ENCODE measurements around the gene KSR1.
"Not testable (repeated sequence)": the region's sequence is repeated elsewhere in the genome, so short reads cannot be mapped to it uniquely, and the experiment has no call there.

Gene KSR1

GRCh38 chr17:27423651-27424050 lies 32.6 kb upstream of the KSR1 start:
- Histone ChIP-seq H2BK120ac (ENCODE audit: low read depth, low read length) (no peak overlapping the region), H3K9ac (ENCODE audit: low read depth, low read length, poor library complexity) (no peak overlapping the region), H2AFZ (ENCODE audit: low read length) (no peak overlapping the region), H3K9me3 (replicated peaks in 1 of 2; ENCODE audit: control insufficient read depth in 2 of 2, insufficient read depth in 1 of 2, low read depth in 1 of 2, low read length in 2 of 2) (no peaks in the 10 kb centered on the region), H3K4ac (ENCODE audit: low read length) (no peak overlapping the region), H3K18ac (ENCODE audit: low read length) (no peak overlapping the region), H2AK5ac (ENCODE audit: low read depth, low read length) (no peak overlapping the region), H3K4me1 (ENCODE audit: control insufficient read depth in 2 of 2, insufficient read depth in 1 of 2, low read depth in 1 of 2, low read length in 2 of 2) (no peaks in the 10 kb centered on the region), H4K8ac (ENCODE audit: low read depth, low read length) (no peak overlapping the region), H2BK5ac (ENCODE audit: low read length) (no peak overlapping the region), H3K79me1 (ENCODE audit: low read depth, low read length) (no peaks in the 10 kb centered on the region), H3K36me3 (replicated peaks in 1 of 2; ENCODE audit: control insufficient read depth in 2 of 2, insufficient read depth in 2 of 2, low read length in 2 of 2) (no peaks in the 10 kb centered on the region), H3K4me2 (ENCODE audit: insufficient read depth, low read length, poor library complexity, severe bottlenecking) (no peak overlapping the region), H3K14ac (ENCODE audit: low read length) (no peak overlapping the region), H2BK15ac (ENCODE audit: low read length) (no peak overlapping the region), H3K27me3 (ENCODE audit: control insufficient read depth in 3 of 3, insufficient read depth in 3 of 3, low read depth in 1 of 3, low read length in 3 of 3) (peaks cover 0 to 8% (median 0%) of the 10 kb centered on the region in 3 experiments), H3K4me3 (ENCODE audit: low read length in 2 of 2) (no peak overlapping the region), H3K27ac (replicated peaks; ENCODE audit: low read length) (no peak overlapping the region), H3K23ac (ENCODE audit: low read depth, low read length, poor library complexity) (no peak overlapping the region), H4K91ac (ENCODE audit: low read depth, low read length, poor library complexity) (no peak overlapping the region), H2BK12ac (ENCODE audit: low read length) (no peak overlapping the region)
- DNase-seq (ENCODE audit: low spot score): no peak
- WGBS, 2 donors (ENCODE audit: extremely low coverage in 2 of 2, insufficient read length in 2 of 2, insufficient replicate concordance in 1 of 2): no CpG with 5 or more reads among the region's 3 CpGs

DNA sequence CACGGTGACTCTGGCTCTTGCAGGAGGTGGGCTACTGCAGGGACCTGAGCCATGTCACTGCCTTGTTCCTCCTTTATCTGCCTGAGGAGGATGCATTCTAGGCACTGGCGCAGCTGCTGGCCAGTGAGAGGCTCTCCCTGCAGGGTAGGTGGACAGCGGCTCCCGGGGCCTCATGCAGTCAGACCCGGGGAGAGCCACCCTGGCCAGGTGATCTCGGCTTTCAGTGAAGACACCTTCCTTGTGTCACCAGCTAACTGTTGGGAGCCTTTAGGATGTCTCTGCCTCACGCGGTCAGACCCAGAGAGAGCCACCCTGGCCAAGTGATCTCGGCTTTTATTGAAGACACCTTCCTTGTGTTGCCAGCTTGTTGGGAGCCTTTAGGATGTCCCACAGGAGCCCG lies 31.7 kb upstream of the KSR1 start:
- Histone ChIP-seq H3K4ac (ENCODE audit: low read length) (no peak overlapping the region), H3K18ac (ENCODE audit: low read length) (peak overlapping the region; percentile 15), H3K14ac (ENCODE audit: low read length) (peak overlapping the region; percentile 31), H4K91ac (ENCODE audit: low read depth, low read length, poor library complexity) (no peak overlapping the region), H2BK15ac (ENCODE audit: low read length) (peak overlapping the region; percentile 33), H3K27ac (replicated peaks; ENCODE audit: low read length) (no peak overlapping the region), H2AFZ (ENCODE audit: low read length) (no peak overlapping the region), H3K9ac (ENCODE audit: low read depth, low read length, poor library complexity) (peak overlapping the region; percentile 2), H3K23ac (ENCODE audit: low read depth, low read length, poor library complexity) (no peak overlapping the region), H2BK12ac (ENCODE audit: low read length) (no peak overlapping the region), H3K27me3 (ENCODE audit: control insufficient read depth in 3 of 3, insufficient read depth in 3 of 3, low read depth in 1 of 3, low read length in 3 of 3) (peaks cover 0 to 4% (median 0%) of the 10 kb centered on the region in 3 experiments), H2BK5ac (ENCODE audit: low read length) (peak overlapping the region; percentile 5), H3K79me1 (ENCODE audit: low read depth, low read length) (no peaks in the 10 kb centered on the region), H3K4me3 (ENCODE audit: low read length in 2 of 2) (no peak overlapping the region), H4K8ac (ENCODE audit: low read depth, low read length) (no peak overlapping the region), H3K9me3 (replicated peaks in 1 of 2; ENCODE audit: control insufficient read depth in 2 of 2, insufficient read depth in 1 of 2, low read depth in 1 of 2, low read length in 2 of 2) (no peaks in the 10 kb centered on the region), H3K4me1 (ENCODE audit: control insufficient read depth in 2 of 2, insufficient read depth in 1 of 2, low read depth in 1 of 2, low read length in 2 of 2) (no peaks in the 10 kb centered on the region), H3K4me2 (ENCODE audit: insufficient read depth, low read length, poor library complexity, severe bottlenecking) (no peak overlapping the region), H3K36me3 (replicated peaks in 1 of 2; ENCODE audit: control insufficient read depth in 2 of 2, insufficient read depth in 2 of 2, low read length in 2 of 2) (no peaks in the 10 kb centered on the region), H2BK120ac (ENCODE audit: low read depth, low read length) (no peak overlapping the region), H2AK5ac (ENCODE audit: low read depth, low read length) (no peak overlapping the region)
- DNase-seq (ENCODE audit: low spot score): no peak
- no CpG with 5 or more reads among the region's 10 CpGs for WGBS, 2 donors (ENCODE audit: extremely low coverage in 2 of 2, insufficient read length in 2 of 2, insufficient replicate concordance in 1 of 2)

- Histone ChIP-seq H2AFZ (ENCODE audit: low read length) (no peak overlapping the region), H3K79me1 (ENCODE audit: low read depth, low read length) (no peaks in the 10 kb centered on the region), H2BK15ac (ENCODE audit: low read length) (peak overlapping the region; percentile 33), H3K14ac (ENCODE audit: low read length) (peak overlapping the region; percentile 31), H2AK5ac (ENCODE audit: low read depth, low read length) (no peak overlapping the region), H3K4me2 (ENCODE audit: insufficient read depth, low read length, poor library complexity, severe bottlenecking) (no peak overlapping the region), H4K8ac (ENCODE audit: low read depth, low read length) (no peak overlapping the region), H3K4me1 (ENCODE audit: control insufficient read depth in 2 of 2, insufficient read depth in 1 of 2, low read depth in 1 of 2, low read length in 2 of 2) (no peaks in the 10 kb centered on the region), H3K27me3 (ENCODE audit: control insufficient read depth in 3 of 3, insufficient read depth in 3 of 3, low read depth in 1 of 3, low read length in 3 of 3) (peaks cover 0 to 4% (median 0%) of the 10 kb centered on the region in 3 experiments), H3K18ac (ENCODE audit: low read length) (peak overlapping the region; percentile 28), H3K27ac (replicated peaks; ENCODE audit: low read length) (no peak overlapping the region), H3K4ac (ENCODE audit: low read length) (no peak overlapping the region), H3K36me3 (replicated peaks in 1 of 2; ENCODE audit: control insufficient read depth in 2 of 2, insufficient read depth in 2 of 2, low read length in 2 of 2) (no peaks in the 10 kb centered on the region), H2BK5ac (ENCODE audit: low read length) (peak overlapping the region; percentile 5), H2BK120ac (ENCODE audit: low read depth, low read length) (no peak overlapping the region), H3K23ac (ENCODE audit: low read depth, low read length, poor library complexity) (no peak overlapping the region), H4K91ac (ENCODE audit: low read depth, low read length, poor library complexity) (no peak overlapping the region), H3K9me3 (replicated peaks in 1 of 2; ENCODE audit: control insufficient read depth in 2 of 2, insufficient read depth in 1 of 2, low read depth in 1 of 2, low read length in 2 of 2) (no peaks in the 10 kb centered on the region), H3K4me3 (ENCODE audit: low read length in 2 of 2) (no peak overlapping the region), H3K9ac (ENCODE audit: low read depth, low read length, poor library complexity) (no peak overlapping the region), H2BK12ac (ENCODE audit: low read length) (no peak overlapping the region)
- DNase-seq (ENCODE audit: low spot score): no peak
- no CpG with 5 or more reads among the region's 8 CpGs for WGBS, 2 donors (ENCODE audit: extremely low coverage in 2 of 2, insufficient read length in 2 of 2, insufficient replicate concordance in 1 of 2)
Measured at GRCh38 chr17:27424941-27425340, 31.3 kb upstream of the KSR1 start.

DNA sequence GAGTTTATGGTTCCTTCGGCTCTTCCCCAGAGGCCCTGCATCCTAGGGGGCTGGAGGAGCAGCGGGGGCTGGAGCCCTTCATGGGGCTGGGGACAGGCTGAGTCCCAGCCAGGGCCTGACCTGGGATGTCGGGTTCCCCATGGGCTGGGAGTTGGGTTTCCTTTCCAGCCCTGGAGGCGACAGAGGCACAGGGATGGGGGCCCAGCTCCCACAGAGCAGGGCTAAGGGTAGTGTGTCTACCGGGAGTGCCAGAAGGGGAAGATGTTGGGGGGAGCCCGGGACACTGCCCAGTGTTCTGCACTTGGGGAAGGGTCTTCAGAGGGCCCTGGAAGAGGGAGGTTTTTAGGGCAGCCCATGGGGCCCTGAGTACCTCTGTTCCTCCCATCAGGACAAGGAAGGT lies 30.7 kb upstream of the KSR1 start:
- not testable (repeated sequence) for H2BK120ac ChIP-seq (ENCODE audit: low read depth, low read length); H2BK15ac ChIP-seq (ENCODE audit: low read length); H3K4ac ChIP-seq (ENCODE audit: low read length); H4K8ac ChIP-seq (ENCODE audit: low read depth, low read length); H3K27me3 ChIP-seq (ENCODE audit: control insufficient read depth in 3 of 3, insufficient read depth in 3 of 3, low read depth in 1 of 3, low read length in 3 of 3); H2BK5ac ChIP-seq (ENCODE audit: low read length); H3K36me3 ChIP-seq (replicated peaks in 1 of 2; ENCODE audit: control insufficient read depth in 2 of 2, insufficient read depth in 2 of 2, low read length in 2 of 2); H3K79me1 ChIP-seq (ENCODE audit: low read depth, low read length); H3K9me3 ChIP-seq (replicated peaks in 1 of 2; ENCODE audit: control insufficient read depth in 2 of 2, insufficient read depth in 1 of 2, low read depth in 1 of 2, low read length in 2 of 2); H3K27ac ChIP-seq (replicated peaks; ENCODE audit: low read length); DNase-seq (ENCODE audit: low spot score); H2BK12ac ChIP-seq (ENCODE audit: low read length); H3K18ac ChIP-seq (ENCODE audit: low read length); H3K9ac ChIP-seq (ENCODE audit: low read depth, low read length, poor library complexity); H3K14ac ChIP-seq (ENCODE audit: low read length); H3K4me3 ChIP-seq (ENCODE audit: low read length in 2 of 2); H2AFZ ChIP-seq (ENCODE audit: low read length); H3K4me1 ChIP-seq (ENCODE audit: control insufficient read depth in 2 of 2, insufficient read depth in 1 of 2, low read depth in 1 of 2, low read length in 2 of 2); H3K23ac ChIP-seq (ENCODE audit: low read depth, low read length, poor library complexity); H2AK5ac ChIP-seq (ENCODE audit: low read depth, low read length); H3K4me2 ChIP-seq (ENCODE audit: insufficient read depth, low read length, poor library complexity, severe bottlenecking); H4K91ac ChIP-seq (ENCODE audit: low read depth, low read length, poor library complexity)
- WGBS, 2 donors (ENCODE audit: extremely low coverage in 2 of 2, insufficient read length in 2 of 2, insufficient replicate concordance in 1 of 2): no CpG with 5 or more reads among the region's 6 CpGs
